PC-9 (cell line): ENCODE results near the gene C1orf159. TPM values are rescaled to one million over a fixed set of nuclear protein-coding genes. Genes with fewer than 3 reads are reported as not detected.

Experiments used
- BruUV-seq: library from RNA; stranded (reverse); fragments of 400-500 nt; replicated peaks from 2 replicates; lab custom pipeline; 2021; lab: Mats Ljungman, UMichigan
- CTCF ChIA-PET: fragments of 300-600 bp; sonication (Branson Sonifier 250); formaldehyde crosslinking; loops from one replicate; lab custom pipeline; 2022; ENCODE audit warnings: antibody characterized with exemption; lab: Charles Lee
- POLR2A ChIA-PET: fragments of 300-600 bp; sonication (Branson Sonifier 250); formaldehyde crosslinking; loops from one replicate; lab custom pipeline; 2022; ENCODE audit warnings: antibody characterized with exemption; ENCODE audit not compliant: unreplicated experiment; lab: Charles Lee
- DNase-seq, 2 experiments: peaks; one replicate each; pipeline versions ENCODE4 v3.0.0 to v3.0.0-alpha.2; 2015 to 2022; ENCODE audit warnings: mixed read lengths in 1 of 2
- H2AFZ ChIP-seq: fragments of 200-600 bp; sonication (generic); 2 replicates; pipeline ENCODE4 v1.8.1; 2017; ENCODE audit warnings: antibody characterized with exemption
- H3F3A ChIP-seq: fragments of 200-600 bp; sonication (generic); 2 replicates; pipeline ENCODE4 v1.8.1; 2017; ENCODE audit warnings: antibody characterized with exemption, mild to moderate bottlenecking, low read depth; ENCODE audit not compliant: insufficient read depth
- H3K27ac ChIP-seq: fragments of 200-600 bp; sonication (generic); 2 replicates; pipeline ENCODE4 v1.6.1; 2016; ENCODE audit warnings: mixed run types
- H3K27me3 ChIP-seq: fragments of 200-600 bp; sonication (generic); 2 replicates; pipeline ENCODE4 v1.6.1; 2016; ENCODE audit warnings: low read depth, mixed run types; ENCODE audit not compliant: insufficient read depth
- H3K36me3 ChIP-seq: fragments of 200-600 bp; sonication (generic); 2 replicates; pipeline ENCODE4 v1.6.1; 2016; ENCODE audit warnings: low read depth, mixed run types
- H3K4me1 ChIP-seq: fragments of 200-600 bp; sonication (generic); replicated peaks from 2 replicates; pipeline ENCODE4 v1.6.1; 2016; ENCODE audit warnings: mixed run types; ENCODE audit not compliant: insufficient read depth
- H3K4me2 ChIP-seq: fragments of 200-600 bp; sonication (generic); 2 replicates; pipeline ENCODE4 v1.6.1; 2017; ENCODE audit warnings: mixed run types
- H3K4me3 ChIP-seq: fragments of 200-600 bp; sonication (generic); 2 replicates; pipeline ENCODE4 v1.6.1; 2016; ENCODE audit warnings: mixed run types
- H3K79me2 ChIP-seq: fragments of 200-600 bp; sonication (generic); 2 replicates; pipeline ENCODE4 v1.6.1; 2017; ENCODE audit warnings: low read depth, mixed run types
- H3K9me2 ChIP-seq: fragments of 200-600 bp; sonication (generic); 2 replicates; pipeline ENCODE4 v1.8.1; 2017; ENCODE audit warnings: mild to moderate bottlenecking; ENCODE audit not compliant: insufficient read depth
- H3K9me3 ChIP-seq: fragments of 200-600 bp; sonication (generic); 2 replicates; pipeline ENCODE4 v1.8.1; 2016; ENCODE audit warnings: low read depth; ENCODE audit not compliant: insufficient read depth
- H4K20me1 ChIP-seq: fragments of 200-600 bp; sonication (generic); 2 replicates; pipeline ENCODE4 v1.8.1; 2017; ENCODE audit not compliant: insufficient read depth
- EZH2 ChIP-seq: fragments of 200-600 bp; sonication (generic); IDR thresholded peaks from 2 replicates; pipeline ENCODE4 v1.8.0; 2017; ENCODE audit warnings: antibody characterized with exemption, low read depth
- intact Hi-C: fragments of 100-400 bp; cut with micrococcal nuclease; formaldehyde crosslinking; loops from one replicate; pipeline ENCODE4 v1.10.0; 2022; ENCODE audit not compliant: unreplicated experiment
- total RNA-seq: library from RNA; stranded (reverse); gene quantifications from 2 replicates; pipeline ENCODE4 v1.2.3, GENCODE V29; 2021
- TF ChIP-seq, protein P1 (sequence below): fragments of 200-600 bp; sonication (generic); conservative IDR thresholded peaks from 2 replicates; pipeline ENCODE4 v1.6.1; 2017; ENCODE audit warnings: mixed run types, antibody characterized with exemption, mild to moderate bottlenecking, moderate library complexity

C1orf159 gene
- total RNA-seq, 1 experiment from 2014 or later, result 31.1 TPM

DNA sequence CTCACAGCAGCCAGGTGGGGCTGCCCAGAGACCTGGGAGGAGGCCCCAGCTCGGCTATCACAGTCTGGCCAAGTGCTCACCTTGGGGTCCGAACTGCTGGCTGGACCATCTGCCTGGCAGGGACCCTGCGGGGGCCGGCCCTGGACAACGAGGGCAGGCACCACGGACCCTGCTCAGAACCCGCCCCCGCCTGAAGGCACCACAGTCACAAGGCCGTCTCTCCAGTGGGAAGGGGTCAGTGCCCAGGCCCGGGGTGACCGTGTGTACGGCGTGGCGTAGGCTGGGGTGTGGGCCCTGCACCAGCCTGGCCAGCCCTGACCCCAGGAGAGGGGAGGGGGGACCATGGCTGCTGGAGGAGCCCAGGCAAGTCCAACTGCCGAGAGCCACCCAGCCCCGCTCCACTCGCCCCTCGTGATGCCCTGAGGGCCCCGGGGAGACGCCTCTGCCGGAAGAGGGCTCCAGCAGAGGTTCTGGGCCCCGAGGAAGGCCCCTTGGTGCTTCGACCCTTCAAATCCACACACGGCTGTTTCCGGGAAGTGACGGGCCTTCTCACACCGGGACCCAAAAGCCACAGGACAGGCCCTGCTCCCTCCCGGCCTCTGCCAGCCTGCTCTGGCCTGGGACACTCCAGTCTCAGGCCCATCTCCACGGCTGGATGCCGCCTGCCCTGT, 30.6 kb downstream of the C1orf159 start:
- peaks cover 5% of the 10 kb centered on the region; the same call in 1 of the 2 replicates for H3F3A ChIP-seq
- H3K9me3 ChIP-seq, result no peaks in the 10 kb centered on the region
- no peak overlapping the region for H3K4me3 ChIP-seq
- no peak overlapping the region for H3K4me2 ChIP-seq
- DNase-seq, result no peak
- H3K27ac ChIP-seq, result no peak overlapping the region
- CTCF ChIA-PET, result no interaction called here
- H3K79me2 ChIP-seq, result no peaks in the 10 kb centered on the region
- TF ChIP-seq, protein P1, sequence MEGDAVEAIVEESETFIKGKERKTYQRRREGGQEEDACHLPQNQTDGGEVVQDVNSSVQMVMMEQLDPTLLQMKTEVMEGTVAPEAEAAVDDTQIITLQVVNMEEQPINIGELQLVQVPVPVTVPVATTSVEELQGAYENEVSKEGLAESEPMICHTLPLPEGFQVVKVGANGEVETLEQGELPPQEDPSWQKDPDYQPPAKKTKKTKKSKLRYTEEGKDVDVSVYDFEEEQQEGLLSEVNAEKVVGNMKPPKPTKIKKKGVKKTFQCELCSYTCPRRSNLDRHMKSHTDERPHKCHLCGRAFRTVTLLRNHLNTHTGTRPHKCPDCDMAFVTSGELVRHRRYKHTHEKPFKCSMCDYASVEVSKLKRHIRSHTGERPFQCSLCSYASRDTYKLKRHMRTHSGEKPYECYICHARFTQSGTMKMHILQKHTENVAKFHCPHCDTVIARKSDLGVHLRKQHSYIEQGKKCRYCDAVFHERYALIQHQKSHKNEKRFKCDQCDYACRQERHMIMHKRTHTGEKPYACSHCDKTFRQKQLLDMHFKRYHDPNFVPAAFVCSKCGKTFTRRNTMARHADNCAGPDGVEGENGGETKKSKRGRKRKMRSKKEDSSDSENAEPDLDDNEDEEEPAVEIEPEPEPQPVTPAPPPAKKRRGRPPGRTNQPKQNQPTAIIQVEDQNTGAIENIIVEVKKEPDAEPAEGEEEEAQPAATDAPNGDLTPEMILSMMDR, result no peak
- TF ChIP-seq EZH2, result no peak
- H3K36me3 ChIP-seq, result no peaks in the 10 kb centered on the region
- no peak overlapping the region for H2AFZ ChIP-seq
- BruUV-seq, result no TSS peak
- intact Hi-C loops, result no loop called here
- no peaks in the 10 kb centered on the region for H3K9me2 ChIP-seq
- POLR2A ChIA-PET, result no interaction called here
- 0 out of 2 replicates have a peak, but pooled peaks cover 1% of the 10 kb centered on the region for H3K4me1 ChIP-seq
- H3K27me3 ChIP-seq, result no peaks in the 10 kb centered on the region
- no peaks in the 10 kb centered on the region for H4K20me1 ChIP-seq

DNA sequence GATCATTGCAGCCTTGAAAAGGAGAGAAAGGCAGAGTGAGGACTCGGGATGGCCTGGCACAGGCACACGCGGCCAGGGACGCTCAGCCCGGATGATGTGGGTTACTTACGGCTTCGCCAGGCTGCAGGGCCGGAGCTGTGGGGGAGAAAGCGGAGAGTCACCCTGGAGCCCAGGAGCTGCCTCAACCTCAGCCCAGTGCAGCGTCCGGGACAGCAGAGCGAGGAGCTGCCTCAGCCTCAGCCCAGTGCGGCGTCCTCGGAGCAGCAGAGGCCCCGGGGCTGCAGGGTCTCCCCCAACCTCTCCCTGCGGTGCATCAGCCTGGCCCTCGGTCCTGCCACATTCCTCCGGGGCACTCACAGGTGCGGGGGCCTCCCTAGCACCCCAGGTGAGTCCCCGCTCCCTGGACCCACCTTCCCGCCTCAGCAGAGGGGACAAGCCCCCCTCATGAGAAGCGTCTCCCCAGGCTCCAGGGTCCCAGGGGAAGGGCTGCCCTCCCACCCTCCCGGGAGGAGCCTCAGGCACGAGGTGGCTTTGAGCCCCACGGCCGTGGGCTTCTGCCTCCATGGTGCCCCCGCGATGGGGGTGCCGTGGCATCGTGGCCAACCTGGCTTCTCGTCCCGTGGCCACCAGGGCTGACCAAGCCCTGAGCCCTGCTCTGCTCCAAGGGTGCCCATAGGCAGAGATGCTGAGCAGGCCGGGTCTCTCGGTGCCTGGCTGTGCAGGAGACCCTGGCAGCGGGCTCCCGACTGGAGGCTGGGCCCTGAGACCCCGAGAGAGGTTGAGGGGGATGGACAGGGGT, 31.3 kb downstream of the C1orf159 start:
- CTCF ChIA-PET, result no interaction called here
- intact Hi-C loops, result no loop called here
- TF ChIP-seq, protein P1, result no peak
- no peak for TF ChIP-seq EZH2

DNA sequence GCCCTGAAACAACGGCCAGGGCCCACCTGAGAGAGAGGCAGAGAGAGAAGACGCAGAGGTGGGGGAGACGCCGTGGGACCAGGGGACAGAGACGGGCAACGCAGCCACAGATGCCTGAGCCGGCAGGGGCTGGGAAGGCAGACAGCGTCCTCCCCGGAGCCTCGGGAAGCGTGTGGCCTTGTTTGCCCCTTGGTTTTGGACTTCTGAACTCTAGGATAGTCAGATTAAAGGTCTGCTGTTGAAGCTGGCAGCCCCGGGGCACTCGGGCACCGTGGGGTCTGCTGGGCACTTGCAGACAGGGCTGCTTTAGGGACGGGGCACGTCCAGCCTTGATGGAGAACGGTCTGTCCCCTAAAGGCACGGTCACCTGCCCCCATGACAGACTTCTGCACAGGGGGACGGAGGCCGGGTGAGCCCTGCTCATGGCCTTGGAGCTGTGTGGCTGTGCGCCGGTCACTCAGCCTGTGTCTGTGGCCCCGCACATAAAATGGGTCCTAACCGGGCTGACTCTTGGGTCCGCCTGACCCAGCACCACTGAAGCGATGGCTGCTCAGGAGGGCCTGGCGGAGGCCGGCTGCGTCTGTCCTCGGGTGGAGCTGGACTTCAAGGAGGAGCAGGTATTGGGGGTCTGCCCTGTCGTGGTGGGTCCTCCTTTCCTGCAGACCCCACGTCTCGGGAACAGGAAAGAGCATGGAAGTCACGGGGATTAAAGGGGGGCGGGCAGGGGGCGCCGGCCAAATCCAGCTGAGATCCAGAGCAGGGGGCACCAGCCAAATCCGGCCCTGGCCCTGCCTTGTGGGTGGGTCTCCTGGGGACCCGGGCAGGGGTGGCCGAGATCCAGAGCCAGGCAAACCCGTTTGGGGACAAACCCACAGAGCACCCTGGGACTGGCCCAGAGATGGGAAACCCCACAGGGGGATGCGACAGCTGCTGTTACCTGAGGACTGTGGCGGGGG, 32.2 kb downstream of the C1orf159 start:
- Histone ChIP-seq H3K4me1 (0 out of 2 replicates have a peak, but pooled peaks cover 8% of the 10 kb centered on the region), H3K9me2 (no peaks in the 10 kb centered on the region), H3K4me2 (no peak overlapping the region), H3K27ac (no peak overlapping the region), H2AFZ (no peak overlapping the region), H3F3A (peaks cover 14% of the 10 kb centered on the region; the same call in 1 of the 2 replicates), H3K9me3 (no peaks in the 10 kb centered on the region), H3K27me3 (no peaks in the 10 kb centered on the region), H3K4me3 (no peak overlapping the region), H3K36me3 (no peaks in the 10 kb centered on the region), H4K20me1 (no peaks in the 10 kb centered on the region), H3K79me2 (no peaks in the 10 kb centered on the region)
- ChIA-PET POLR2A (no interaction called here), CTCF (no interaction called here)
- no peak for TF ChIP-seq EZH2
- TF ChIP-seq, protein P1, result no peak
- intact Hi-C loops, result no loop called here
- BruUV-seq, result no TSS peak
- DNase-seq, result no peak

More for the DNA sequence above, 31.3 kb downstream of the C1orf159 start:
- H3K79me2 ChIP-seq, result no peaks in the 10 kb centered on the region
- H3K27ac ChIP-seq, result no peak overlapping the region
- no peaks in the 10 kb centered on the region for H3K9me2 ChIP-seq
- H3K36me3 ChIP-seq, result no peaks in the 10 kb centered on the region
- no peaks in the 10 kb centered on the region for H4K20me1 ChIP-seq
- BruUV-seq, result no TSS peak
- H3K9me3 ChIP-seq, result no peaks in the 10 kb centered on the region
- H3K4me1 ChIP-seq, result 0 out of 2 replicates have a peak, but pooled peaks cover 8% of the 10 kb centered on the region
- H3F3A ChIP-seq, result peaks cover 13% of the 10 kb centered on the region; the same call in 1 of the 2 replicates
- no peaks in the 10 kb centered on the region for H3K27me3 ChIP-seq
- H3K4me2 ChIP-seq, result no peak overlapping the region
- no peak overlapping the region for H3K4me3 ChIP-seq
- POLR2A ChIA-PET, result no interaction called here
- no peak for DNase-seq
- H2AFZ ChIP-seq, result no peak overlapping the region
